ENCODE measurements around the gene NIPAL4.

GRCh38 chr5:157514974-157515373 is 55.0 kb downstream of the NIPAL4 start:
- TF ChIP-seq, protein P1, sequence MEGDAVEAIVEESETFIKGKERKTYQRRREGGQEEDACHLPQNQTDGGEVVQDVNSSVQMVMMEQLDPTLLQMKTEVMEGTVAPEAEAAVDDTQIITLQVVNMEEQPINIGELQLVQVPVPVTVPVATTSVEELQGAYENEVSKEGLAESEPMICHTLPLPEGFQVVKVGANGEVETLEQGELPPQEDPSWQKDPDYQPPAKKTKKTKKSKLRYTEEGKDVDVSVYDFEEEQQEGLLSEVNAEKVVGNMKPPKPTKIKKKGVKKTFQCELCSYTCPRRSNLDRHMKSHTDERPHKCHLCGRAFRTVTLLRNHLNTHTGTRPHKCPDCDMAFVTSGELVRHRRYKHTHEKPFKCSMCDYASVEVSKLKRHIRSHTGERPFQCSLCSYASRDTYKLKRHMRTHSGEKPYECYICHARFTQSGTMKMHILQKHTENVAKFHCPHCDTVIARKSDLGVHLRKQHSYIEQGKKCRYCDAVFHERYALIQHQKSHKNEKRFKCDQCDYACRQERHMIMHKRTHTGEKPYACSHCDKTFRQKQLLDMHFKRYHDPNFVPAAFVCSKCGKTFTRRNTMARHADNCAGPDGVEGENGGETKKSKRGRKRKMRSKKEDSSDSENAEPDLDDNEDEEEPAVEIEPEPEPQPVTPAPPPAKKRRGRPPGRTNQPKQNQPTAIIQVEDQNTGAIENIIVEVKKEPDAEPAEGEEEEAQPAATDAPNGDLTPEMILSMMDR (IDR thresholded peaks at IDR 0.05): no peak
- TF ChIP-seq POLR2A (IDR thresholded peaks at IDR 0.05): no peak
